Gastrocnemius medialis (tissue), 4 donors: ENCODE measurements around the gene CNOT11. TPM values are rescaled to one million over a fixed set of nuclear protein-coding genes. Genes with fewer than 3 reads are reported as not detected.

Source experiments
- ATAC-seq, 2 donors: fragments of 150-250 bp; one replicate each; pipeline ENCODE4 v1.9.1; 2016
- DNase-seq, 2 donors: peaks; one replicate each; pipeline ENCODE4 v3.0.0-alpha.2; 2019
- H3K27ac ChIP-seq, 4 donors: fragments of 200-600 bp; sonication (generic); 1 replicate in 1 of 4; 2 replicates in 3 of 4; pipeline ENCODE4 v1.5.1; 2016 to 2018; ENCODE audit warnings: mild to moderate bottlenecking in 2 of 4, moderate library complexity in 1 of 4
- H3K27me3 ChIP-seq, 3 donors: fragments of 200-600 bp; sonication (generic) in 2 of 3; 1 replicate in 1 of 3; 2 replicates in 2 of 3; pipeline versions ENCODE4 v1.5.1 to v1.6.0; 2016 to 2019; ENCODE audit warnings: mild to moderate bottlenecking in 1 of 3, moderate library complexity in 1 of 3
- H3K36me3 ChIP-seq, 2 donors: fragments of 200-600 bp; sonication (generic) in 1 of 2; one replicate each; pipeline ENCODE4 v1.5.1; 2017 to 2018
- H3K4me1 ChIP-seq, 2 donors: fragments of 200-600 bp; sonication (generic) in 1 of 2; one replicate each; pipeline ENCODE4 v1.5.1; 2016 to 2017; ENCODE audit warnings: mild to moderate bottlenecking in 2 of 2
- H3K4me3 ChIP-seq, 4 donors: fragments of 200-600 bp; sonication (generic) in 3 of 4; 1 replicate in 1 of 4; 2 replicates in 3 of 4; pipeline ENCODE4 v1.5.1; 2016 to 2019; ENCODE audit warnings: mild to moderate bottlenecking in 2 of 4
- H3K9me3 ChIP-seq, 3 donors: fragments of 200-600 bp; sonication (generic) in 2 of 3; 1 replicate in 1 of 3; 2 replicates in 2 of 3; pipeline ENCODE4 v1.5.1; 2016 to 2019
- CTCF ChIP-seq, 5 experiments: fragments of 450-650 bp in 3 of 5; fragments of 200-600 bp in 2 of 5; sonication (generic) in 2 of 5; IDR thresholded peaks in 4 of 5; conservative IDR thresholded peaks in 1 of 5; 1 replicate in 4 of 5; 2 replicates in 1 of 5; pipeline ENCODE4 v1.5.1; 2016 to 2019; ENCODE audit warnings: antibody characterized with exemption in 5 of 5, mild to moderate bottlenecking in 3 of 5, moderate library complexity in 3 of 5
- POLR2A ChIP-seq, 2 donors: fragments of 450-650 bp; IDR thresholded peaks; one replicate each; pipeline ENCODE4 v1.6.1; 2017; ENCODE audit warnings: antibody characterized with exemption in 2 of 2, mild to moderate bottlenecking in 2 of 2, moderate library complexity in 2 of 2
- in situ Hi-C, 4 donors: fragments of 200-750 bp; cut with MboI; loops; one replicate each; pipeline versions ENCODE4 v1.15.0 to v1.8.0; 2017; ENCODE audit warnings: low sequenced_read_pairs in 4 of 4
- intact Hi-C: fragments of 100-400 bp; cut with DNase I; formaldehyde crosslinking; loops from one replicate; pipeline ENCODE4 v1.15.1; 2023; ENCODE audit warnings: low total_unique reads
- total RNA-seq, 4 donors: library from RNA; depleted of rRNA; stranded (reverse); fragments of >200 nt; gene quantifications; one replicate each; pipeline versions ENCODE4 v1.1.0 to v1.2.3, GENCODE V29; 2016

The CNOT11 gene
- total RNA-seq, 4 donors from 2014 or later = 31.2 to 42.0 (median 35.5) TPM

- H3K27ac ChIP-seq = peak overlapping the region; percentile 89 to 98 (median 94)
- DNase-seq (peak in 1 of 2 donors; percentile 28), ATAC-seq (peak; percentile 34 to 53)
- H3K4me3 ChIP-seq = peak overlapping the region; percentile 81 to 99 (median 90)
- no peaks in the 10 kb centered on the region for H3K36me3 ChIP-seq
- intact Hi-C loops = loop anchor here (1.0 to 10.0 kb wide), 2 partner anchors 56 to 483 kb away; partner anchors contain the start of genes CNOT11 and NPAS2
- H3K27me3 ChIP-seq = no peaks in the 10 kb centered on the region
- in situ Hi-C loops = loop anchor here in 1 of 4 donors (10.0 kb wide), 1 partner anchor 53 kb away; the partner anchor contains the start of gene CNOT11
- no peak for TF ChIP-seq POLR2A (IDR thresholded peaks at IDR 0.05)
- peak in 1 of 5 experiments; percentile 15 for TF ChIP-seq CTCF (IDR thresholded peaks at IDR 0.05 in 4 of 5, conservative IDR thresholded peaks at IDR 0.05 in 1 of 5)
- peaks cover 26 to 42% of the 10 kb centered on the region in 2 donors for H3K4me1 ChIP-seq
- H3K9me3 ChIP-seq = no peaks in the 10 kb centered on the region
Observed at GRCh38 chr2:101307950-101308431, 55.3 kb downstream of the CNOT11 start.

GRCh38 chr2:101308432-101309210 lies 55.9 kb downstream of the CNOT11 start, which contains the start of gene RNF149:
Gene RNF149, minus strand, starts transcription at chr2:101308701. Its CDS starts 113 bp downstream, at chr2:101308588.
- ATAC-seq (peak; percentile 77 to 86), DNase-seq (peak; percentile 85 to 89)
- in situ Hi-C loops (loop anchor here in 1 of 4 donors (10.0 kb wide), 1 partner anchor 54 kb away; the partner anchor contains the start of gene CNOT11), intact Hi-C loops (loop anchor here (1.0 to 10.0 kb wide), 2 partner anchors 56 to 484 kb away; partner anchors contain the start of genes CNOT11 and NPAS2)
- peak within 1 kb of the TSS; percentile 81 to 99 (median 90) for H3K4me3 ChIP-seq
- peak; percentile 95 to 96 for TF ChIP-seq POLR2A (IDR thresholded peaks at IDR 0.05)
- TF ChIP-seq CTCF (IDR thresholded peaks at IDR 0.05 in 4 of 5, conservative IDR thresholded peaks at IDR 0.05 in 1 of 5) = peak in 1 of 5 experiments; percentile 6
- H3K4me1 ChIP-seq = peaks cover 26 to 40% of the 10 kb centered on the region in 2 donors
- H3K27ac ChIP-seq = peak within 1 kb of the TSS; percentile 89 to 98 (median 94)
- no peaks in the 10 kb centered on the region for H3K36me3 ChIP-seq
- no peaks in the 10 kb centered on the region for H3K9me3 ChIP-seq
- no peaks in the 10 kb centered on the region for H3K27me3 ChIP-seq

GRCh38 chr2:101310090-101310833 lies 57.6 kb downstream of the CNOT11 start:
- H3K36me3 ChIP-seq = no peaks in the 10 kb centered on the region

More at GRCh38 chr2:101310090-101310833, 57.6 kb downstream of the CNOT11 start:
- no peak for DNase-seq
- Histone ChIP-seq H3K9me3 (no peaks in the 10 kb centered on the region), H3K4me1 (peaks cover 21 to 23% of the 10 kb centered on the region in 2 donors), H3K27me3 (no peaks in the 10 kb centered on the region), H3K4me3 (no peak overlapping the region), H3K27ac (no peak overlapping the region)
- intact Hi-C loops (no loop called here), in situ Hi-C loops (no loop called here)
- TF ChIP-seq CTCF (IDR thresholded peaks at IDR 0.05 in 4 of 5, conservative IDR thresholded peaks at IDR 0.05 in 1 of 5) (no peak), POLR2A (IDR thresholded peaks at IDR 0.05) (no peak)
- no peak for ATAC-seq
